ENCODE results near the gene DCC.

DCC gene

DNA sequence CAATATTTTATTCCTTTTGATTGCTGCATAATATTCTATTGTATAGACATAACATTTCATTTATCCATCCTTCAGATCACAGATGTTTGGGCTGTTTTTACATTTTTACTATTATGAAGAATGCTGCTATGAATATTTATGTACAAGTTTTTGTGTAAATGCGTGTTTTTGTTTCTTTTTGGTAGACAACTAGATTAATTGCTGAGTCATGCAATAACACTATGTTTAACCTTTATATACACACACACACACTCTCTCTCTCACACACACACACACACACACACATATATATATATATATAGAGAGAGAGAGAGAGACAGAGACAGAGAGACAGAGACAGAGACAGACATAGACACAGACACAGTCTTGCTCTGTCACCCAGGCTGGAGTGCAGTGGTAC is 926.9 kb downstream of the DCC start:
- no peak overlapping the region for H3K27ac ChIP-seq (ENCODE audit: low read length, poor library complexity, severe bottlenecking)
- H2AFZ ChIP-seq (ENCODE audit: low read depth, low read length), result no peak overlapping the region
- no peak overlapping the region for H2BK120ac ChIP-seq (ENCODE audit: low read depth, low read length)
- H3K9ac ChIP-seq (ENCODE audit: low read length), result no peak overlapping the region
- no peaks in the 10 kb centered on the region for H3K79me1 ChIP-seq (replicated peaks; ENCODE audit: low read length, poor library complexity, severe bottlenecking)
- H2AK5ac ChIP-seq (ENCODE audit: low read length, severe bottlenecking), result no peak overlapping the region
- H4K8ac ChIP-seq (ENCODE audit: low read length), result no peak overlapping the region
- H3K4me1 ChIP-seq (ENCODE audit: control insufficient read depth, insufficient read depth, low read depth, low read length), result no peaks in the 10 kb centered on the region
- no peaks in the 10 kb centered on the region for H3K36me3 ChIP-seq (ENCODE audit: control insufficient read depth in 1 of 2, insufficient read depth in 2 of 2, low read depth in 1 of 2, low read length in 2 of 2)
- H4K91ac ChIP-seq (ENCODE audit: low read length), result no peak overlapping the region
- no peak for DNase-seq
- no peak overlapping the region for H3K14ac ChIP-seq (ENCODE audit: low read length in 2 of 2)
- H2BK5ac ChIP-seq (ENCODE audit: low read depth, low read length, poor library complexity, severe bottlenecking), result no peak overlapping the region
- no peak overlapping the region for H3K4ac ChIP-seq (ENCODE audit: low read depth in 1 of 2, low read length in 2 of 2)
- no peak overlapping the region for H3K23ac ChIP-seq (ENCODE audit: low read length in 2 of 2)
- no peak overlapping the region for H3K18ac ChIP-seq (ENCODE audit: low read depth in 1 of 2, low read length in 2 of 2)
- no peak overlapping the region for H3K4me3 ChIP-seq (ENCODE audit: insufficient read depth in 1 of 2, low read depth in 1 of 2, low read length in 2 of 2)
- H3K9me3 ChIP-seq (ENCODE audit: control insufficient read depth, low read length), result peaks cover 12% of the 10 kb centered on the region
- no CpG with 5 or more reads among the region's 1 CpG for WGBS
- H3K27me3 ChIP-seq (ENCODE audit: control insufficient read depth in 1 of 2, insufficient read depth in 1 of 2, low read length in 2 of 2), result no peaks in the 10 kb centered on the region
- no peak overlapping the region for H3K4me2 ChIP-seq (ENCODE audit: low read length, poor library complexity, severe bottlenecking)
- H2BK12ac ChIP-seq (ENCODE audit: low read length in 2 of 2), result no peak overlapping the region
- no peak overlapping the region for H2BK15ac ChIP-seq (ENCODE audit: low read depth, poor library complexity, severe bottlenecking)

DNA sequence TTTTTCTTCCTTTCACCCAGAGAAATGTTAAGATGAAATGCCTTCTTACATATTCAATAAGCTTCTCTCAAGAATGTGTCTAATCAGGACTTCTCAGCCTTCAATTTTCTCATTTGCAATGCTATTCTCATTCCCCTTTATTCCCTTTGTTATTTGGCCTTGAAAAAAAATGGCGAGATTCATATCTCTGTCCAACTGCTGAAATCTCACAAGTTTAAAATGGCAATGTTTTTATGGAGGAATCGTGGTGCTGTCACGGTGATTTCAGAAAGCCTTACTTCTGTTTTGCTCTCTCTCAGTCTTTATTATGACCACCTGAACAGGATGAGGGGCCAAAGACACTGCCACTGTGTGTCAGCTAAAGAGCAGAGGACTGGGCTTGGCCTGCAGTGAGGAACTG is 928.5 kb downstream of the DCC start:
- no peak overlapping the region for H3K4me3 ChIP-seq (ENCODE audit: insufficient read depth in 1 of 2, low read depth in 1 of 2, low read length in 2 of 2)
- no peak for DNase-seq
- no peak overlapping the region for H3K27ac ChIP-seq (ENCODE audit: low read length, poor library complexity, severe bottlenecking)
- no peak overlapping the region for H3K23ac ChIP-seq (ENCODE audit: low read length in 2 of 2)
- H3K9ac ChIP-seq (ENCODE audit: low read length), result no peak overlapping the region
- H3K4ac ChIP-seq (ENCODE audit: low read depth in 1 of 2, low read length in 2 of 2), result no peak overlapping the region
- H3K4me1 ChIP-seq (ENCODE audit: control insufficient read depth, insufficient read depth, low read depth, low read length), result no peaks in the 10 kb centered on the region
- H2BK15ac ChIP-seq (ENCODE audit: low read depth, poor library complexity, severe bottlenecking), result no peak overlapping the region
- H4K8ac ChIP-seq (ENCODE audit: low read length), result no peak overlapping the region
- no peak overlapping the region for H4K91ac ChIP-seq (ENCODE audit: low read length)
- H3K18ac ChIP-seq (ENCODE audit: low read depth in 1 of 2, low read length in 2 of 2), result no peak overlapping the region
- H2BK5ac ChIP-seq (ENCODE audit: low read depth, low read length, poor library complexity, severe bottlenecking), result no peak overlapping the region
- H3K4me2 ChIP-seq (ENCODE audit: low read length, poor library complexity, severe bottlenecking), result no peak overlapping the region
- H3K9me3 ChIP-seq (ENCODE audit: control insufficient read depth, low read length), result peaks cover 5% of the 10 kb centered on the region
- H3K14ac ChIP-seq (ENCODE audit: low read length in 2 of 2), result no peak overlapping the region
- H3K79me1 ChIP-seq (replicated peaks; ENCODE audit: low read length, poor library complexity, severe bottlenecking), result no peaks in the 10 kb centered on the region
- no peaks in the 10 kb centered on the region for H3K27me3 ChIP-seq (ENCODE audit: control insufficient read depth in 1 of 2, insufficient read depth in 1 of 2, low read length in 2 of 2)
- H2AK5ac ChIP-seq (ENCODE audit: low read length, severe bottlenecking), result no peak overlapping the region
- no peak overlapping the region for H2BK120ac ChIP-seq (ENCODE audit: low read depth, low read length)
- no peaks in the 10 kb centered on the region for H3K36me3 ChIP-seq (ENCODE audit: control insufficient read depth in 1 of 2, insufficient read depth in 2 of 2, low read depth in 1 of 2, low read length in 2 of 2)
- no peak overlapping the region for H2BK12ac ChIP-seq (ENCODE audit: low read length in 2 of 2)
- H2AFZ ChIP-seq (ENCODE audit: low read depth, low read length), result no peak overlapping the region
- 57% methylated on average over 3 of the region's 3 CpGs for WGBS

DNA sequence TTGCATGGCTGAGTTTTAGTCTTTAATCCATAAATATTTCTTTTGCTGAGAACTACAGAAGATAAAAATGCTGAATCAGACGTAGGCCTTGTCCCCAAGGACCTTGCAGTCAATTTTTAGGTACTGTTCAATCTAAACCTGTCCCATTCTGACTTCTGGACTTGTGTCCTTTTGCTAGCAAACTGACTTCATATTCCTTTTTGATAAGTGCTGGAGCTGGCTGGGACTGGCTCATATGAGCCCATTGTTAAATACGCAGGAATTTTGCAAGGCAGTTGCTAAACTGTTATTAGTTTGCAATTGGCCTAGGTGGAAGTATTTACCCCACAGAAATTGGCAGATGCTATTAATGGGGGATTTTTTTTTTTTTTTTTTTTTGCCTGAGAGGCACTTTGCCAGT is 941.4 kb downstream of the DCC start:
- H3K27me3 ChIP-seq (ENCODE audit: control insufficient read depth in 1 of 2, insufficient read depth in 1 of 2, low read length in 2 of 2), result no peaks in the 10 kb centered on the region
- H3K9me3 ChIP-seq (ENCODE audit: control insufficient read depth, low read length), result no peaks in the 10 kb centered on the region
- H3K4me2 ChIP-seq (ENCODE audit: low read length, poor library complexity, severe bottlenecking), result no peak overlapping the region
- H3K36me3 ChIP-seq (ENCODE audit: control insufficient read depth in 1 of 2, insufficient read depth in 2 of 2, low read depth in 1 of 2, low read length in 2 of 2), result no peaks in the 10 kb centered on the region
- no peak overlapping the region for H3K9ac ChIP-seq (ENCODE audit: low read length)
- H3K4me1 ChIP-seq (ENCODE audit: control insufficient read depth, insufficient read depth, low read depth, low read length), result no peaks in the 10 kb centered on the region
- H3K4me3 ChIP-seq (ENCODE audit: insufficient read depth in 1 of 2, low read depth in 1 of 2, low read length in 2 of 2), result no peak overlapping the region
- H4K91ac ChIP-seq (ENCODE audit: low read length), result no peak overlapping the region
- no peak overlapping the region for H3K27ac ChIP-seq (ENCODE audit: low read length, poor library complexity, severe bottlenecking)
- H2BK12ac ChIP-seq (ENCODE audit: low read length in 2 of 2), result no peak overlapping the region
- H2BK5ac ChIP-seq (ENCODE audit: low read depth, low read length, poor library complexity, severe bottlenecking), result no peak overlapping the region
- no peak overlapping the region for H2BK120ac ChIP-seq (ENCODE audit: low read depth, low read length)
- 53% methylated on average over 2 of the region's 2 CpGs for WGBS
- H2BK15ac ChIP-seq (ENCODE audit: low read depth, poor library complexity, severe bottlenecking), result no peak overlapping the region
- H3K23ac ChIP-seq (ENCODE audit: low read length in 2 of 2), result no peak overlapping the region
- H2AFZ ChIP-seq (ENCODE audit: low read depth, low read length), result no peak overlapping the region
- H3K18ac ChIP-seq (ENCODE audit: low read depth in 1 of 2, low read length in 2 of 2), result no peak overlapping the region
- no peak overlapping the region for H4K8ac ChIP-seq (ENCODE audit: low read length)
- no peaks in the 10 kb centered on the region for H3K79me1 ChIP-seq (replicated peaks; ENCODE audit: low read length, poor library complexity, severe bottlenecking)
- H3K4ac ChIP-seq (ENCODE audit: low read depth in 1 of 2, low read length in 2 of 2), result no peak overlapping the region
- H2AK5ac ChIP-seq (ENCODE audit: low read length, severe bottlenecking), result no peak overlapping the region
- no peak overlapping the region for H3K14ac ChIP-seq (ENCODE audit: low read length in 2 of 2)
- no peak for DNase-seq

DNA sequence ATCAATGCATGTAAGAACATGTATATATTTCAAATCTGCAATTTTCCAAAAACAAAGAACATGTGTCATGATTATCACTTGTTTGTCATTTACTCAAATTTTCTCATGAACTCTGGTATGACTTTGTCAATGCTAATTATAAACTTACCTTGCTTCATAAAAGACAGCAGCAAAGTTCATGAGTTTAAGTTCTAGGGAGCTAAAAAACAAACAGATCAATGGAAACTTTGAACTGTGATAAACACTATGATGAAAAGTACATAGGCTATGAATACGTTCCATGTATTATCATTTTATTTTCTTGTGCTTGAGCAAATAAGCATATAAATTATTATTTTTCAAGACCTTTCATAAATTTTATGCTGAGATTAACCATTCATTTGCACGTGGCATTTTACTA is 943.7 kb downstream of the DCC start:
- no CpG with 5 or more reads among the region's 2 CpGs for WGBS
- Histone ChIP-seq H3K27ac (ENCODE audit: low read length, poor library complexity, severe bottlenecking) (no peak overlapping the region), H2BK5ac (ENCODE audit: low read depth, low read length, poor library complexity, severe bottlenecking) (no peak overlapping the region), H3K14ac (ENCODE audit: low read length in 2 of 2) (no peak overlapping the region), H3K4me3 (ENCODE audit: insufficient read depth in 1 of 2, low read depth in 1 of 2, low read length in 2 of 2) (no peak overlapping the region), H3K9ac (ENCODE audit: low read length) (no peak overlapping the region), H3K4ac (ENCODE audit: low read depth in 1 of 2, low read length in 2 of 2) (no peak overlapping the region), H3K4me2 (ENCODE audit: low read length, poor library complexity, severe bottlenecking) (no peak overlapping the region), H2AFZ (ENCODE audit: low read depth, low read length) (no peak overlapping the region), H2BK12ac (ENCODE audit: low read length in 2 of 2) (no peak overlapping the region), H2AK5ac (ENCODE audit: low read length, severe bottlenecking) (no peak overlapping the region), H2BK120ac (ENCODE audit: low read depth, low read length) (no peak overlapping the region), H3K9me3 (ENCODE audit: control insufficient read depth, low read length) (no peaks in the 10 kb centered on the region), H3K4me1 (ENCODE audit: control insufficient read depth, insufficient read depth, low read depth, low read length) (no peaks in the 10 kb centered on the region), H3K36me3 (ENCODE audit: control insufficient read depth in 1 of 2, insufficient read depth in 2 of 2, low read depth in 1 of 2, low read length in 2 of 2) (no peaks in the 10 kb centered on the region), H3K79me1 (replicated peaks; ENCODE audit: low read length, poor library complexity, severe bottlenecking) (no peaks in the 10 kb centered on the region), H4K91ac (ENCODE audit: low read length) (no peak overlapping the region), H3K18ac (ENCODE audit: low read depth in 1 of 2, low read length in 2 of 2) (no peak overlapping the region), H3K23ac (ENCODE audit: low read length in 2 of 2) (no peak overlapping the region), H3K27me3 (ENCODE audit: control insufficient read depth in 1 of 2, insufficient read depth in 1 of 2, low read length in 2 of 2) (no peaks in the 10 kb centered on the region), H2BK15ac (ENCODE audit: low read depth, poor library complexity, severe bottlenecking) (no peak overlapping the region), H4K8ac (ENCODE audit: low read length) (no peak overlapping the region)
- no peak for DNase-seq

Measured in mesenchymal stem cell (in vitro differentiated cells and primary cell).